Ishikawa (cell line): ENCODE data around the gene ANO3.

Experiments
- CEBPB ChIP-seq: IDR thresholded peaks from 2 replicates; pipeline ENCODE4 v1.6.1; 2012
- CREB1 ChIP-seq: IDR thresholded peaks from 2 replicates; pipeline ENCODE4 v1.6.1; 2012; ENCODE audit warnings: low read depth
- EGR1 ChIP-seq: IDR thresholded peaks from 2 replicates; pipeline ENCODE4 v1.6.1; 2012
- EP300 ChIP-seq: IDR thresholded peaks from 2 replicates; pipeline ENCODE4 v1.6.1; 2012; ENCODE audit warnings: borderline replicate concordance
- FOXM1 ChIP-seq: IDR thresholded peaks from 2 replicates; pipeline ENCODE4 v1.6.1; 2012; ENCODE audit warnings: low read depth, borderline replicate concordance
- MAX ChIP-seq: IDR thresholded peaks from 2 replicates; pipeline ENCODE4 v1.6.1; 2012
- NFIC ChIP-seq: IDR thresholded peaks from 2 replicates; pipeline ENCODE4 v1.6.1; 2012
- RAD21 ChIP-seq: IDR thresholded peaks from 2 replicates; pipeline ENCODE4 v1.6.1; 2012; ENCODE audit warnings: low read depth
- REST ChIP-seq: IDR thresholded peaks from 2 replicates; pipeline ENCODE4 v1.6.1; 2012; ENCODE audit warnings: low read depth, mild to moderate bottlenecking
- TAF1 ChIP-seq: IDR thresholded peaks from 2 replicates; pipeline ENCODE4 v1.6.1; 2012; ENCODE audit warnings: low read depth, mild to moderate bottlenecking
- TCF12 ChIP-seq: IDR thresholded peaks from 2 replicates; pipeline ENCODE4 v1.6.1; 2012; ENCODE audit warnings: low read depth
- TEAD4 ChIP-seq: IDR thresholded peaks from 2 replicates; pipeline ENCODE4 v1.6.1; 2012
- USF1 ChIP-seq: IDR thresholded peaks from 2 replicates; pipeline ENCODE4 v1.6.1; 2012
- YY1 ChIP-seq: IDR thresholded peaks from 2 replicates; pipeline ENCODE4 v1.6.1; 2012; ENCODE audit warnings: low read depth
- ZBTB7A ChIP-seq: IDR thresholded peaks from 2 replicates; pipeline ENCODE4 v1.6.1; 2012; ENCODE audit warnings: low read depth

Gene ANO3

GRCh38 chr11:26331911-26332571 is at the start of gene ANO3:
Gene ANO3 (plus strand): TSS chr11:26332130. CDS start chr11:26332276, 146 bp downstream.
- TF ChIP-seq RAD21 (peak; percentile 45; the same call in 1 of the 2 replicates), MAX (no peak), TAF1 (no peak), YY1 (no peak), USF1 (no peak), ZBTB7A (peak; percentile 57; the same call in 1 of the 2 replicates), CEBPB (no peak), CREB1 (no peak), NFIC (no peak), EGR1 (no peak)

GRCh38 chr11:26283852-26284408 is 48.0 kb upstream of the ANO3 start:
- TF ChIP-seq REST (no peak), RAD21 (no peak), EP300 (no peak), MAX (no peak), EGR1 (no peak), TCF12 (no peak), TAF1 (no peak), CEBPB (no peak), CREB1 (no peak), ZBTB7A (no peak), FOXM1 (no peak), NFIC (no peak), YY1 (no peak), TEAD4 (no peak), USF1 (no peak)

- TF ChIP-seq MAX (no peak), USF1 (no peak), CREB1 (no peak), CEBPB (no peak), TCF12 (no peak), ZBTB7A (no peak), TAF1 (no peak), REST (no peak), NFIC (no peak), YY1 (no peak)
Observed at GRCh38 chr11:26285608-26286007, 46.3 kb upstream of the ANO3 start.

GRCh38 chr11:26286472-26287066 is 45.4 kb upstream of the ANO3 start:
- TF ChIP-seq YY1, result no peak
- no peak for TF ChIP-seq USF1

- TF ChIP-seq ZBTB7A, result no peak
- TF ChIP-seq EP300, result no peak
- TF ChIP-seq TCF12, result no peak
- no peak for TF ChIP-seq EGR1
- TF ChIP-seq RAD21, result no peak
- TF ChIP-seq REST, result no peak
- TF ChIP-seq TEAD4, result no peak
- TF ChIP-seq USF1, result no peak
- TF ChIP-seq TAF1, result no peak
Observed at GRCh38 chr11:26287067-26287518, 44.8 kb upstream of the ANO3 start.
